ENCODE data around the gene POLR2J3. TPM values are rescaled to one million over a fixed set of nuclear protein-coding genes. Genes with fewer than 3 reads are reported as not detected.
A peak's percentile ranks its signal among the peaks of the same experiment; 100 is the strongest.
"Not testable (repeated sequence)": the region's sequence is repeated elsewhere in the genome, so short reads cannot be mapped to it uniquely, and the experiment has no call there.

POLR2J3 gene
- total and polyA plus RNA-seq, 2 of the 8 experiments (the other 6 are each of a cell fraction or from before 2014, with no cell fraction given): 18.7 to 24.6 TPM

DNA sequence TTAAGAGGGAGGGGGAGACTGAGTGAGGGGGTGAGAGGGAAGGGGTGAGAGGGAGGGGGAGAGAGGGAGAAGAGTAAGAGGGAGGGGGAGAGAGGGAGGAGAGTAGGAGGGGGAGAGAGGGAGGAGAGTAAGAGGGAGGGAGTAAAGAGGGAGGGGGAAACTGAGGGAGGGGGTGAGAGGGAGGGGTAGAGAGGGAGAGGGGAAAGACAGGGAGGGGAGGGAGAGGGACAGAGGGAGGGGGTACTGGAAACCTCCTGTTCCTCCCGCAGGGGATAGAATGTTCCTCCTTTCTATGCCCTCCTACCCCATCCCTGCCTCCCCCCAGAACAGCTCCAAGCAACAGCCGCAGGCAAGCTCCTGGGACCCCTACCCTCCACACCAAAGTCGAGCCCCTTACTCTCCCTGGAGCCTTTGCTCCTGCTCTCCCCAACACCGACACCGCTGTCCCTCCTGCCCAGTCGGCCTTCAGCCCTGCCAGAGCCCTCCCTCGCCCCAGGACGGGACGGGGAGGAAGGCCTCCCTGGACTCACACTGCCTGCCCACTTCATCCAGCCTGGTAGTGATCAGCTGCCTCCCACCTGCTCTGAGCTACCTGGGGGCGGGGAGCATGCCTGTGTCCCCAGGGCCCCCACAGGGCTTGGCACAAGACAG is 39.4 kb upstream of the POLR2J3 start:
- H3K4me2 ChIP-seq (ENCODE audit: insufficient read depth in 1 of 2, low read depth in 2 of 2, low read length in 2 of 2); H3K56ac ChIP-seq (replicated peaks; ENCODE audit: insufficient read length, low read depth, low read length); H3K4me1 ChIP-seq (replicated peaks in 1 of 4; ENCODE audit: control insufficient read depth in 3 of 4, insufficient read depth in 4 of 4, low read length in 3 of 4); H3K4me3 ChIP-seq (ENCODE audit: extremely low read depth in 1 of 4, insufficient read depth in 2 of 4, low read depth in 3 of 4, low read length in 4 of 4); H3K36me3 ChIP-seq (ENCODE audit: control insufficient read depth in 2 of 4, insufficient read depth in 4 of 4, low read length in 3 of 4); H3K23ac ChIP-seq (ENCODE audit: insufficient read length); H3K79me2 ChIP-seq (ENCODE audit: control insufficient read depth in 1 of 2, insufficient read depth in 2 of 2, low read length in 2 of 2); H4K20me1 ChIP-seq (replicated peaks in 1 of 2; ENCODE audit: control insufficient read depth in 1 of 2, insufficient read depth in 2 of 2, low read length in 2 of 2); H2BK120ac ChIP-seq (replicated peaks; ENCODE audit: low read depth, low read length); POLR2A ChIA-PET (ENCODE audit: partially characterized antibody); H3K9me3 ChIP-seq (ENCODE audit: insufficient read depth in 2 of 2, low read depth in 1 of 2, low read length in 1 of 2); H3K4ac ChIP-seq (replicated peaks; ENCODE audit: insufficient read length, low read depth, low read length); H3K9ac ChIP-seq (replicated peaks in 1 of 4; ENCODE audit: extremely low read depth in 1 of 4, low read depth in 3 of 4, low read length in 3 of 4); H3K79me1 ChIP-seq (ENCODE audit: low read depth, low read length); H2BK20ac ChIP-seq (ENCODE audit: low read length); H2BK12ac ChIP-seq (ENCODE audit: low read depth, low read length); H2AFZ ChIP-seq (ENCODE audit: low read length); H2BK15ac ChIP-seq (ENCODE audit: low read length); CTCF ChIA-PET (ENCODE audit: partially characterized antibody); H3K23me2 ChIP-seq (ENCODE audit: low read depth, low read length); H3K14ac ChIP-seq (ENCODE audit: insufficient read length); H3K27me3 ChIP-seq (replicated peaks in 1 of 4; ENCODE audit: control insufficient read depth in 3 of 4, extremely low read depth in 1 of 4, insufficient read depth in 3 of 4, low read length in 3 of 4); FAIRE-seq; H3K27ac ChIP-seq (ENCODE audit: low read depth, low read length); H2AK5ac ChIP-seq (ENCODE audit: low read depth, low read length): not testable (repeated sequence)
- peak overlapping the region; percentile 88 for H4K5ac ChIP-seq (ENCODE audit: insufficient read length, low read depth, low read length)
- peak overlapping the region; percentile 68 for H3K18ac ChIP-seq (ENCODE audit: extremely low read depth, low read length)
- 66% methylated on average over 7 of the region's 10 CpGs; no CpG with 5 or more reads in 1 of the 2 experiments for WGBS, 2 experiments (ENCODE audit: extremely low coverage in 1 of 2, insufficient coverage in 1 of 2, insufficient read length in 1 of 2, insufficient replicate concordance in 2 of 2, low coverage in 1 of 2, low lambda C conversion rate in 2 of 2, missing lambda C conversion rate in 1 of 2)
- DNase-seq (ENCODE audit: low read depth in 1 of 2, low spot score in 2 of 2): peak in 1 of 2 experiments; percentile 47
- H2BK5ac ChIP-seq (ENCODE audit: low read depth, low read length): peak overlapping the region; percentile 66; the same call in 1 of the 2 replicates
- peak overlapping the region; percentile 89 for H4K91ac ChIP-seq (replicated peaks; ENCODE audit: insufficient read length, low read length)
- H4K8ac ChIP-seq (ENCODE audit: extremely low read depth, insufficient read depth, low read length): peak overlapping the region; percentile 85

DNA sequence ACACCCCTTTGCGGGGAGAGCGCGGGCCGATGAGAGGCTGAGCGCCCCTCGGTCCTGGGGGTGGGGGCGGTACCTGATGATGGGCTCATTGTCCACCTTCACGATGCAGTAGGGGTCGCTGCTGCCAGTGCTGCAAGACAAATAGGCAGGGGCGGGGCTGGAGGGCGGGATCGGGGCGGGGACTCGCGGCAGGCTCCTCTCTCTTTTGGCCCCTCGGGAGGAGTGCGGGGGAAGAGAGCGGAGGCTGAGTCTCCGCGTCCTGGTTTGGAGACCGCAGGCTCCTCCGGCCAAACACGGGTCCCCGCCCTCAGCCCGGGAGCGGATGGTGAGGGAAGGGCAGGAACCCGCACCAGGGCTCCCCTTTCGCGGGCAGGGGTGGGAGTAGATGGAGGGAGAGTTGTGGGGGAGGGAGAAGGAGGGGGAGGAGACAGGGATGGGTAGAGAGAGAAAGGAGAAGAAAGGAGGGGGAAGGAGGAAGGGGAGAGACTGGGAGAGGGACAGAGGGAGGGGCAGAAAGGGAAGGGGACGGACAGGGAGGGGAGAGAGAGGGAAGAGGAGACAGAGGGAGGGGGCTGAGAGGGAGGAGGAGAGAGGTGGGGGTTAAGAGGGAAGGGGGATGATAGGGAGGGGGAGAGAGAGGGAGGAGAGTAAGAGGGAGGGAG is 38.8 kb upstream of the POLR2J3 start:
- H3K56ac ChIP-seq (replicated peaks; ENCODE audit: insufficient read length, low read depth, low read length); H2AK5ac ChIP-seq (ENCODE audit: low read depth, low read length); H3K36me3 ChIP-seq (ENCODE audit: control insufficient read depth in 2 of 4, insufficient read depth in 4 of 4, low read length in 3 of 4); H3K14ac ChIP-seq (ENCODE audit: insufficient read length); H4K5ac ChIP-seq (ENCODE audit: insufficient read length, low read depth, low read length); DNase-seq (ENCODE audit: low read depth in 1 of 2, low spot score in 2 of 2); H2BK20ac ChIP-seq (ENCODE audit: low read length); H2AFZ ChIP-seq (ENCODE audit: low read length); H3K4me3 ChIP-seq (ENCODE audit: extremely low read depth in 1 of 4, insufficient read depth in 2 of 4, low read depth in 3 of 4, low read length in 4 of 4); H3K4me2 ChIP-seq (ENCODE audit: insufficient read depth in 1 of 2, low read depth in 2 of 2, low read length in 2 of 2); H3K4ac ChIP-seq (replicated peaks; ENCODE audit: insufficient read length, low read depth, low read length); H3K23me2 ChIP-seq (ENCODE audit: low read depth, low read length); H2BK12ac ChIP-seq (ENCODE audit: low read depth, low read length); POLR2A ChIA-PET (ENCODE audit: partially characterized antibody); H3K23ac ChIP-seq (ENCODE audit: insufficient read length); H3K18ac ChIP-seq (ENCODE audit: extremely low read depth, low read length); H2BK120ac ChIP-seq (replicated peaks; ENCODE audit: low read depth, low read length); H2BK5ac ChIP-seq (ENCODE audit: low read depth, low read length); H3K79me2 ChIP-seq (ENCODE audit: control insufficient read depth in 1 of 2, insufficient read depth in 2 of 2, low read length in 2 of 2); H3K27ac ChIP-seq (ENCODE audit: low read depth, low read length); H3K9me3 ChIP-seq (ENCODE audit: insufficient read depth in 2 of 2, low read depth in 1 of 2, low read length in 1 of 2); H4K20me1 ChIP-seq (replicated peaks in 1 of 2; ENCODE audit: control insufficient read depth in 1 of 2, insufficient read depth in 2 of 2, low read length in 2 of 2); H3K4me1 ChIP-seq (replicated peaks in 1 of 4; ENCODE audit: control insufficient read depth in 3 of 4, insufficient read depth in 4 of 4, low read length in 3 of 4); H3K79me1 ChIP-seq (ENCODE audit: low read depth, low read length); CTCF ChIA-PET (ENCODE audit: partially characterized antibody); H4K91ac ChIP-seq (replicated peaks; ENCODE audit: insufficient read length, low read length); H4K8ac ChIP-seq (ENCODE audit: extremely low read depth, insufficient read depth, low read length); H3K27me3 ChIP-seq (replicated peaks in 1 of 4; ENCODE audit: control insufficient read depth in 3 of 4, extremely low read depth in 1 of 4, insufficient read depth in 3 of 4, low read length in 3 of 4); FAIRE-seq; H3K9ac ChIP-seq (replicated peaks in 1 of 4; ENCODE audit: extremely low read depth in 1 of 4, low read depth in 3 of 4, low read length in 3 of 4); H2BK15ac ChIP-seq (ENCODE audit: low read length): not testable (repeated sequence)
- no CpG with 5 or more reads among the region's 30 CpGs for WGBS, 2 experiments (ENCODE audit: extremely low coverage in 1 of 2, insufficient coverage in 1 of 2, insufficient read length in 1 of 2, insufficient replicate concordance in 2 of 2, low coverage in 1 of 2, low lambda C conversion rate in 2 of 2, missing lambda C conversion rate in 1 of 2)
